ENCODE data around the gene TP53I11. TPM values are rescaled to one million over a fixed set of nuclear protein-coding genes. Genes with fewer than 3 reads are reported as not detected.

Gene TP53I11
- total RNA-seq, 1 donor from 2014 or later: 149 TPM

DNA sequence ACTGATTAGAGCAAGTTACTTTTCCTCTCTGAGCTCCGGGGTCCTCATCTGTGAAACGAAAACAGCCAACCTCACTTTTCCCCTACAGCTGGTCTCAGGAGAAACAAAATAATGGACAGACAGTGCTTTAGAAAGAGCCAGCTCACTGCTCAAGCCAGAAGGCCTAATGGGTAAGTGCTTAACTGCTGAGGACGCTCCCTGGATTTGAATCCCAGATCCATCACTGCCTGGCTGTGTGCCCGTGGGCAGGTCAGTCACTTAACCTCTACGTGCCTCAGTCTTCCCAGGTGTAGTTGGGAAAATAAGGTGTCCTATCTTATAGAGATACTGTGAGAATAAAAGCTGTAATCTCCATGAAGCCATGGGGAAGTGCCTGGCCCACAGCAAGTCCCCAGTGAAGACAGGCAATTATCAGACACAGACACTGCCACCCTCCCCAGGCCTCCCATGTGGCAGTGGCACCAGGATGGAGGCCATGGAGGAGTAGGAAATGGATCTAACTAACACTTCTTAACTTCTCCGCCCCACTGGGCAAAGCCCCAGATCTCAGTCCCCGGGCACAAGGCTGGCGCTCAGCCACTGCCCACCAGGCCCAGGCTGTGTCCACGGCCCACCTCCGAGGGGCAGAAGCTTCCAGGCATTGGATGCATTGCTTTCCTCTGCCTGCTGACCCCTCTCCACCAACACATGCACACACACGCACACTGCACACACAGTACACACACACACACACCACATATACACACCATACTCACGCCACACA lies 9.2 kb downstream of the TP53I11 start:
- H3K9me3 Mint-ChIP-seq (ENCODE audit: unreplicated experiment): no peaks in the 10 kb centered on the region
- H3K27me3 Mint-ChIP-seq (ENCODE audit: unreplicated experiment): peaks cover 23% of the 10 kb centered on the region
- no peak for DNase-seq (ENCODE audit: low spot score)
- peaks cover 26% of the 10 kb centered on the region for H3K36me3 Mint-ChIP-seq (ENCODE audit: low read depth, unreplicated experiment)
- TF ChIP-seq, protein P1, sequence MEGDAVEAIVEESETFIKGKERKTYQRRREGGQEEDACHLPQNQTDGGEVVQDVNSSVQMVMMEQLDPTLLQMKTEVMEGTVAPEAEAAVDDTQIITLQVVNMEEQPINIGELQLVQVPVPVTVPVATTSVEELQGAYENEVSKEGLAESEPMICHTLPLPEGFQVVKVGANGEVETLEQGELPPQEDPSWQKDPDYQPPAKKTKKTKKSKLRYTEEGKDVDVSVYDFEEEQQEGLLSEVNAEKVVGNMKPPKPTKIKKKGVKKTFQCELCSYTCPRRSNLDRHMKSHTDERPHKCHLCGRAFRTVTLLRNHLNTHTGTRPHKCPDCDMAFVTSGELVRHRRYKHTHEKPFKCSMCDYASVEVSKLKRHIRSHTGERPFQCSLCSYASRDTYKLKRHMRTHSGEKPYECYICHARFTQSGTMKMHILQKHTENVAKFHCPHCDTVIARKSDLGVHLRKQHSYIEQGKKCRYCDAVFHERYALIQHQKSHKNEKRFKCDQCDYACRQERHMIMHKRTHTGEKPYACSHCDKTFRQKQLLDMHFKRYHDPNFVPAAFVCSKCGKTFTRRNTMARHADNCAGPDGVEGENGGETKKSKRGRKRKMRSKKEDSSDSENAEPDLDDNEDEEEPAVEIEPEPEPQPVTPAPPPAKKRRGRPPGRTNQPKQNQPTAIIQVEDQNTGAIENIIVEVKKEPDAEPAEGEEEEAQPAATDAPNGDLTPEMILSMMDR (IDR thresholded peaks at IDR 0.05; ENCODE audit: unreplicated experiment): no peak
- H3K27ac Mint-ChIP-seq (ENCODE audit: unreplicated experiment): peak overlapping the region; percentile 70
- peaks cover 34% of the 10 kb centered on the region for H3K4me1 Mint-ChIP-seq (ENCODE audit: unreplicated experiment)
- peak overlapping the region; percentile 49 for H3K4me3 Mint-ChIP-seq (ENCODE audit: unreplicated experiment)

DNA sequence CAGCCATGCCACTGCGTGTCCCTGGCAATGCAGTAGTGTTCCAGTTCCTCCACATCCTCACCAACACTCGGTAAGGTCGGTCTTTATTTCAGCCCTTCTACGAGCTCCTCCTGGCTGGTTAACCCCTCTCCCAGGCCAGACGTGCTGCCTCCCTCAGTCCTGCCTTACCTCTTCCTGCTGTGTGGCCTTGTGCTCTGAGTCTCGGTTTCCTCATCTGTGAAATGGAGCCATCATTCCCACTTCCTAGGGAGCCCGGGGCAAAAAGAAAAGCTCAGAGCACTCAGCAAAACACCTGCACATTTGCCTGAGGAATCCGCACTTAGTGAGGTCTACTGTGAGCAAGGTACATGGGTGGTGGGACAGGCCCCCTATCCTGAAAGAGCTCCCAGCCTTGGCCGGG lies 9.8 kb downstream of the TP53I11 start:
- Mint-ChIP-seq H3K27ac (ENCODE audit: unreplicated experiment) (no peak overlapping the region), H3K4me1 (ENCODE audit: unreplicated experiment) (peaks cover 34% of the 10 kb centered on the region), H3K9me3 (ENCODE audit: unreplicated experiment) (no peaks in the 10 kb centered on the region), H3K27me3 (ENCODE audit: unreplicated experiment) (peaks cover 27% of the 10 kb centered on the region), H3K36me3 (ENCODE audit: low read depth, unreplicated experiment) (peaks cover 30% of the 10 kb centered on the region), H3K4me3 (ENCODE audit: unreplicated experiment) (no peak overlapping the region)
- no peak for DNase-seq (ENCODE audit: low spot score)
- TF ChIP-seq, protein P1 (IDR thresholded peaks at IDR 0.05; ENCODE audit: unreplicated experiment): no peak

DNA sequence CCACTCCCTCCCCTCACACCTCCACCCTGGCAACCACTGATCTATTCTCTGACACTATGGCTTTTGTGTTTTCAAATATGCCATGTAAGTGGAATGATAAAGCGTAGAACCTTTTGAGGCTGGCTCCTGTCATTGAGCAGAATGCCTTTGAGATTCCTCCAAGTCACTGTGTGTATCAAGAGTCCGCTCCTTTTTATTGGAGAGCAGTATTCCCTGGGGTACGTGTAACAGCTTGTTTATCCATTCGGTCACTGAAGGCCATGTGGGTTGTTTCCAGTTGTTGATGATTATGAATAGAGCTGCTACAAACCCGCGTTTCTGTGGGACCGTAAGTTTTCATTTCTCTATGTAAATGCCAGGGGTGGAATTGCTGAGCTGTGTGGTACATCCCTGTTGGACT lies 10.3 kb downstream of the TP53I11 start:
- no peak for DNase-seq (ENCODE audit: low spot score)
- Mint-ChIP-seq H3K27me3 (ENCODE audit: unreplicated experiment) (peaks cover 30% of the 10 kb centered on the region), H3K27ac (ENCODE audit: unreplicated experiment) (peak overlapping the region; percentile 43), H3K4me1 (ENCODE audit: unreplicated experiment) (peaks cover 34% of the 10 kb centered on the region), H3K4me3 (ENCODE audit: unreplicated experiment) (peak overlapping the region; percentile 31), H3K36me3 (ENCODE audit: low read depth, unreplicated experiment) (peaks cover 34% of the 10 kb centered on the region), H3K9me3 (ENCODE audit: unreplicated experiment) (no peaks in the 10 kb centered on the region)
- TF ChIP-seq, protein P1 (IDR thresholded peaks at IDR 0.05; ENCODE audit: unreplicated experiment): no peak

DNA sequence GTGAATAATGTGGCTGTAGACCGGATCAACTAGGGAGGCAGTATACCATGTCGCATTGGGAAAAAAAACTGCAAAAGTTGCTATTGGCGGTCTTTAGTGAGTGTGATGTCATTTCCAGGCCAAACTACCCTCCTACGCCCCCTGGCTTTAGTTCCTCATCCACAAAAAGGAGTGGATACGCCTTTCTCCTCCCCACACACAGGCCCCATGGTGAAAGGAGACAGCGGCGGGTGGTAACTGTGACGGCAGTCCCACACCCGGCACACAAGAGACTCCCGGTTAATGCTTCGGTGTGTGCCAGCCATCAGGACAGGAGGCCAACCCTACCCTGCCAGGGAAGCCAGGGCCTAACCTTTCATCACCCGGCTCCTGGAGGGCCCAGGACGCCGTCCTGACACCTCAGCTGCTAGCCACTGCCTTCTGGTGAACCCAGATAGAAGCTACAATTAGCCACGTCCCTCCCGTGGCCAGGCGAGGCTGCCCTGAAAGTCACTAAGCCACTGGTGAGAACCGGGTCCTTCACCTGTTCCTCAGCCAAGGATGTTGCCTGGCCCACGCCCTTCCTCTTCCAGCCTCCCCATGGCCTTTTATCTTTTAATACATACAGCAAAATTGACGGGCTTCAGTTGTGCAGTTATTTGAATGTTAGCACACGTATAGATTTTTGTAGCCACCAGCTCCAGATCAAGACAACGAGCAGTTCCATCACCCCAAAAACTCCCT lies 10.8 kb downstream of the TP53I11 start:
- peaks cover 33% of the 10 kb centered on the region for H3K27me3 Mint-ChIP-seq (ENCODE audit: unreplicated experiment)
- peak overlapping the region; percentile 43 for H3K27ac Mint-ChIP-seq (ENCODE audit: unreplicated experiment)
- peak overlapping the region; percentile 31 for H3K4me3 Mint-ChIP-seq (ENCODE audit: unreplicated experiment)
- peaks cover 37% of the 10 kb centered on the region for H3K36me3 Mint-ChIP-seq (ENCODE audit: low read depth, unreplicated experiment)
- peaks cover 31% of the 10 kb centered on the region for H3K4me1 Mint-ChIP-seq (ENCODE audit: unreplicated experiment)
- peak; percentile 32 for DNase-seq (ENCODE audit: low spot score)
- TF ChIP-seq, protein P1 (IDR thresholded peaks at IDR 0.05; ENCODE audit: unreplicated experiment): peak; percentile 41
- H3K9me3 Mint-ChIP-seq (ENCODE audit: unreplicated experiment): no peaks in the 10 kb centered on the region
